Mesenchymal stem cell (in vitro differentiated cells and primary cell): Measurements from ENCODE around the gene NSMCE3.

ENCODE experiments used
- DNase-seq: peaks from one replicate; pipeline ENCODE4 v3.0.0-alpha.2; 2013
- H2AFZ ChIP-seq: one replicate; pipeline ENCODE4 v1.6.1; 2013; ENCODE audit warnings: low read depth, mild to moderate bottlenecking, control low read depth, inconsistent platforms, low read length, moderate library complexity
- H2AK5ac ChIP-seq: 2 replicates; pipeline ENCODE4 v1.6.1; 2013; ENCODE audit warnings: low read length, moderate library complexity, mild to moderate bottlenecking, inconsistent platforms; ENCODE audit not compliant: severe bottlenecking
- H2BK120ac ChIP-seq: one replicate; pipeline ENCODE4 v1.6.1; 2013; ENCODE audit warnings: low read depth, mild to moderate bottlenecking, inconsistent platforms, low read length, moderate library complexity
- H2BK12ac ChIP-seq, 2 experiments: one replicate each; pipeline ENCODE4 v1.6.1; 2013; ENCODE audit warnings: inconsistent platforms in 2 of 2, low read length in 2 of 2, mild to moderate bottlenecking in 2 of 2, moderate library complexity in 2 of 2, control low read depth in 1 of 2
- H2BK15ac ChIP-seq: one replicate; pipeline ENCODE4 v1.6.1; 2013; ENCODE audit warnings: mild to moderate bottlenecking, low read depth, inconsistent platforms; ENCODE audit not compliant: poor library complexity, severe bottlenecking
- H2BK5ac ChIP-seq: 2 replicates; pipeline ENCODE4 v1.6.1; 2013; ENCODE audit warnings: low read depth, mild to moderate bottlenecking, low read length, control low read depth, inconsistent platforms; ENCODE audit not compliant: poor library complexity, severe bottlenecking
- H3K14ac ChIP-seq, 2 experiments: one replicate each; pipeline ENCODE4 v1.6.1; 2013; ENCODE audit warnings: inconsistent platforms in 2 of 2, low read length in 2 of 2, control low read depth in 1 of 2, mild to moderate bottlenecking in 1 of 2, moderate library complexity in 1 of 2
- H3K18ac ChIP-seq, 2 experiments: one replicate each; pipeline ENCODE4 v1.6.1; 2013; ENCODE audit warnings: inconsistent platforms in 2 of 2, low read length in 2 of 2, control low read depth in 1 of 2, low read depth in 1 of 2, mild to moderate bottlenecking in 1 of 2
- H3K23ac ChIP-seq, 2 experiments: one replicate each; pipeline ENCODE4 v1.6.1; 2013; ENCODE audit warnings: inconsistent platforms in 2 of 2, low read length in 2 of 2, mild to moderate bottlenecking in 2 of 2, moderate library complexity in 2 of 2, control low read depth in 1 of 2
- H3K27ac ChIP-seq: 2 replicates; pipeline ENCODE4 v1.5.1; 2013; ENCODE audit warnings: mild to moderate bottlenecking, moderate library complexity, low read length, control low read depth, inconsistent platforms; ENCODE audit not compliant: poor library complexity, severe bottlenecking
- H3K27me3 ChIP-seq, 2 experiments: 2 replicates each; pipeline versions ENCODE4 v1.6.1 to v1.7.0; 2013; ENCODE audit warnings: low read length in 2 of 2, mild to moderate bottlenecking in 2 of 2, moderate library complexity in 2 of 2, control low read depth in 1 of 2, inconsistent platforms in 1 of 2; ENCODE audit not compliant: control insufficient read depth in 1 of 2, insufficient read depth in 1 of 2
- H3K36me3 ChIP-seq, 2 experiments: 2 replicates each; pipeline versions ENCODE4 v1.6.1 to v1.7.0; 2013; ENCODE audit warnings: low read length in 2 of 2, control low read depth in 1 of 2, inconsistent platforms in 1 of 2, low read depth in 1 of 2, mild to moderate bottlenecking in 1 of 2; ENCODE audit not compliant: insufficient read depth in 2 of 2, control insufficient read depth in 1 of 2
- H3K4ac ChIP-seq, 2 experiments: one replicate each; pipeline ENCODE4 v1.6.1; 2013; ENCODE audit warnings: inconsistent platforms in 2 of 2, low read length in 2 of 2, mild to moderate bottlenecking in 2 of 2, moderate library complexity in 2 of 2, control low read depth in 1 of 2, low read depth in 1 of 2
- H3K4me1 ChIP-seq: 2 replicates; pipeline ENCODE4 v1.6.1; 2013; ENCODE audit warnings: low read depth, low read length, control low read depth; ENCODE audit not compliant: control insufficient read depth, insufficient read depth
- H3K4me2 ChIP-seq: 2 replicates; pipeline ENCODE4 v1.6.1; 2013; ENCODE audit warnings: low read length, mild to moderate bottlenecking, inconsistent platforms; ENCODE audit not compliant: poor library complexity, severe bottlenecking
- H3K4me3 ChIP-seq, 2 experiments: 2 replicates each; pipeline versions ENCODE4 v1.5.1 to v1.7.0; 2013; ENCODE audit warnings: low read length in 2 of 2, mild to moderate bottlenecking in 2 of 2, control low read depth in 1 of 2, low read depth in 1 of 2; ENCODE audit not compliant: insufficient read depth in 1 of 2
- H3K79me1 ChIP-seq: replicated peaks from 2 replicates; pipeline ENCODE4 v1.6.1; 2013; ENCODE audit warnings: mild to moderate bottlenecking, control low read depth, low read length, inconsistent platforms; ENCODE audit not compliant: poor library complexity, severe bottlenecking
- H3K9ac ChIP-seq: 2 replicates; pipeline ENCODE4 v1.7.0; 2013; ENCODE audit warnings: mild to moderate bottlenecking, low read length, moderate library complexity
- H3K9me3 ChIP-seq: 2 replicates; pipeline ENCODE4 v1.7.0; 2013; ENCODE audit warnings: mild to moderate bottlenecking, low read length; ENCODE audit not compliant: control insufficient read depth
- H4K8ac ChIP-seq: one replicate; pipeline ENCODE4 v1.6.1; 2013; ENCODE audit warnings: inconsistent platforms, mild to moderate bottlenecking, low read length, moderate library complexity
- H4K91ac ChIP-seq: one replicate; pipeline ENCODE4 v1.6.1; 2013; ENCODE audit warnings: mild to moderate bottlenecking, low read length, inconsistent platforms
- WGBS: methylation state at CpG from one replicate; pipeline ENCODE4 v1.1.7; 2013; ENCODE audit warnings: mixed read lengths; 5-methylcytosine and 5-hydroxymethylcytosine counted together

NSMCE3 gene

GRCh38 chr15:29259233-29259632, 10.4 kb downstream of the NSMCE3 start:
- WGBS, result 0% methylated on average over 1 of the region's 1 CpG
- H4K8ac ChIP-seq, result no peak overlapping the region
- H3K9ac ChIP-seq, result no peak overlapping the region
- no peak overlapping the region for H3K14ac ChIP-seq
- no peak overlapping the region for H3K18ac ChIP-seq
- H3K4me1 ChIP-seq, result no peaks in the 10 kb centered on the region
- no peak overlapping the region for H3K4ac ChIP-seq
- H3K79me1 ChIP-seq, result no peaks in the 10 kb centered on the region
- no peak overlapping the region for H3K27ac ChIP-seq
- H2BK120ac ChIP-seq, result no peak overlapping the region
- DNase-seq, result no peak
- H3K4me3 ChIP-seq, result no peak overlapping the region
- H3K23ac ChIP-seq, result no peak overlapping the region
- H2AFZ ChIP-seq, result no peak overlapping the region
- H2BK12ac ChIP-seq, result no peak overlapping the region
- no peak overlapping the region for H2BK15ac ChIP-seq
- no peak overlapping the region for H3K4me2 ChIP-seq
- H4K91ac ChIP-seq, result no peak overlapping the region
- no peak overlapping the region for H2AK5ac ChIP-seq
- no peak overlapping the region for H2BK5ac ChIP-seq
- H3K36me3 ChIP-seq, result no peaks in the 10 kb centered on the region
- H3K9me3 ChIP-seq, result peaks cover 3% of the 10 kb centered on the region
- no peaks in the 10 kb centered on the region for H3K27me3 ChIP-seq

GRCh38 chr15:29252234-29252633, 17.4 kb downstream of the NSMCE3 start:
- H3K27me3 ChIP-seq, result no peaks in the 10 kb centered on the region
- no peak overlapping the region for H2AK5ac ChIP-seq
- no peak overlapping the region for H2BK15ac ChIP-seq
- H2BK5ac ChIP-seq, result no peak overlapping the region
- no peak overlapping the region for H3K18ac ChIP-seq
- H3K14ac ChIP-seq, result no peak overlapping the region
- H3K9ac ChIP-seq, result no peak overlapping the region
- H2AFZ ChIP-seq, result no peak overlapping the region
- H4K91ac ChIP-seq, result no peak overlapping the region
- H2BK12ac ChIP-seq, result no peak overlapping the region
- no peaks in the 10 kb centered on the region for H3K79me1 ChIP-seq
- no peaks in the 10 kb centered on the region for H3K36me3 ChIP-seq
- H2BK120ac ChIP-seq, result no peak overlapping the region
- H3K23ac ChIP-seq, result no peak overlapping the region
- no peak overlapping the region for H3K27ac ChIP-seq
- no peak overlapping the region for H4K8ac ChIP-seq
- H3K4me1 ChIP-seq, result no peaks in the 10 kb centered on the region
- H3K4me3 ChIP-seq, result no peak overlapping the region
- H3K4ac ChIP-seq, result no peak overlapping the region
- H3K4me2 ChIP-seq, result no peak overlapping the region
- no peak for DNase-seq
- no peaks in the 10 kb centered on the region for H3K9me3 ChIP-seq

GRCh38 chr15:29244544-29244943, 25.1 kb downstream of the NSMCE3 start:
- Histone ChIP-seq H3K9ac (no peak overlapping the region), H3K18ac (no peak overlapping the region), H3K9me3 (no peaks in the 10 kb centered on the region), H3K4me3 (no peak overlapping the region), H2AK5ac (no peak overlapping the region), H3K4me2 (no peak overlapping the region), H3K36me3 (no peaks in the 10 kb centered on the region), H3K14ac (no peak overlapping the region), H2BK12ac (no peak overlapping the region), H3K23ac (no peak overlapping the region), H3K4me1 (peaks cover 7% of the 10 kb centered on the region), H3K4ac (no peak overlapping the region), H2BK5ac (no peak overlapping the region), H3K27ac (no peak overlapping the region), H2AFZ (no peak overlapping the region), H3K79me1 (no peaks in the 10 kb centered on the region), H4K91ac (no peak overlapping the region), H2BK15ac (no peak overlapping the region), H4K8ac (no peak overlapping the region), H3K27me3 (no peaks in the 10 kb centered on the region), H2BK120ac (no peak overlapping the region)
- 71% methylated on average over 7 of the region's 7 CpGs for WGBS
- no peak for DNase-seq

- DNase-seq, result no peak
- Histone ChIP-seq H2BK5ac (no peak overlapping the region), H4K91ac (no peak overlapping the region), H4K8ac (no peak overlapping the region), H2AK5ac (no peak overlapping the region), H2BK120ac (no peak overlapping the region), H3K4ac (no peak overlapping the region), H2BK15ac (no peak overlapping the region), H3K14ac (no peak overlapping the region), H3K4me3 (no peak overlapping the region), H3K36me3 (no peaks in the 10 kb centered on the region), H3K4me1 (peaks cover 7% of the 10 kb centered on the region), H3K23ac (no peak overlapping the region), H2AFZ (no peak overlapping the region), H3K18ac (no peak overlapping the region), H2BK12ac (no peak overlapping the region), H3K27ac (no peak overlapping the region), H3K79me1 (no peaks in the 10 kb centered on the region), H3K27me3 (no peaks in the 10 kb centered on the region), H3K9me3 (no peaks in the 10 kb centered on the region), H3K4me2 (no peak overlapping the region), H3K9ac (no peak overlapping the region)
- WGBS, result 82% methylated on average over 3 of the region's 4 CpGs
Observed at GRCh38 chr15:29244123-29244522, 25.5 kb downstream of the NSMCE3 start.
